ENCODE data around the gene ANLN. TPM values are rescaled to one million over a fixed set of nuclear protein-coding genes. Genes with fewer than 3 reads are reported as not detected.

The ANLN gene
- total RNA-seq, 1 experiment from 2014 or later, result 238 TPM

DNA sequence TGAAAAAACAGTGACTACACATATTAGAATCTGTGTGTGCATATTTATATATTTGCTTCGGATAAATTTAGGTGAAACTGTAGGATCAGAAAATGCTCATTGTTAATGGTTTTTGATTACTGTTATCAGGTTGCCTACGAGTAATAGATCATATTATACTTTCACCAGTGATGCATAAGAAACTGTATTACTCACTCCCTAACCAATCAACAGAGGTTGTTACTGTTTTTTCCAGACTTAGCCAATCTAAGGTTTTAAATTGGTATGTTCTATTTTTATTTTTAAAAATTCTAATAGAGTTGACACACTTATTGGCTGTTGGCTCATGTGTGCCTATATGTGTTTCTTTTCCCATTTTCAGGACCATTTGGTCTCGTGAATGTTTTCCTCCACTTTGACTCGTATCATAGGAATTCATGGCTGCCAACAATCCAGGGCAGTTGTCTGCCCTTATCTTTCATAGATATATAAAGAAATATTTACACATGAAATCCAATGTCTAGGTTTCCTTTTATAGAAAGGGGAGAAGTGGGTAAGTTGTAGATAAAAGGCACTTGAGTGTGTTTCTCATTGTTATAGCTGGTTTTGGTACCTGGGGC, 59.2 kb downstream of the ANLN start:
- H3K27ac ChIP-seq (ENCODE audit: low read length), result no peak overlapping the region; the same call in none of the 2 replicates
- in situ Hi-C loops (cut with HindIII; ENCODE audit: low pct_unique_long_range_greater_than_20kb, low sequenced_read_pairs), result no loop called here

DNA sequence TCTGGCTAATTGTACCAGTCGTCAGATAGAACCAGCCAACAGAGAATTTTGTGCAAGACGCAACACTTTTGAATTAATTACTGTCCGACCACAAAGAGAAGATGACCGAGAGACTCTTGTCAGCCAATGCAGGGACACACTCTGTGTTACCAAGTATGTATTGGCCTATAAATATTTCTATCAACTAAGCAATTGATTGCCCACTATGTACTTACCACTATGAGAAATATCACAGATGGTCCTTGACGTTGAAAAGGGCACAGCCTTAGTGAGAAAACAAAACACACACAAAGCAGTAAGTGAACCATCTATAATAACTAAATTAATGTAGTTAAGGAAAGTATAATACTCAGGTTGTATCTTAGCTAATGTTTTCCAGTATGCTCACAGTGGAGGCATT, 60.0 kb downstream of the ANLN start:
- CTCF ChIA-PET, result interaction anchor here (0.5 kb wide), 1 partner anchor 13 kb away, joined by 3 read pairs; no protein-coding TSS in a partner anchor
- DNase-seq (ENCODE audit: low read depth, low spot score), result no peak
- Histone ChIP-seq H3K36me3 (ENCODE audit: control insufficient read depth, insufficient read depth, low read length) (peaks cover 89% of the 10 kb centered on the region), H3K9me3 (ENCODE audit: control insufficient read depth, insufficient read depth, low read depth, low read length) (no peaks in the 10 kb centered on the region), H3K4me3 (ENCODE audit: low read depth in 2 of 2, low read length in 2 of 2) (no peak overlapping the region), H3K27me3 (ENCODE audit: control insufficient read depth, insufficient read depth, low read length) (no peaks in the 10 kb centered on the region), H3K27ac (ENCODE audit: low read length) (peak overlapping the region; percentile 12; the same call in 1 of the 2 replicates), H3K4me1 (ENCODE audit: control insufficient read depth, insufficient read depth, low read length) (peaks cover 13% of the 10 kb centered on the region; the same call in 1 of the 2 replicates)
- in situ Hi-C loops (cut with HindIII; ENCODE audit: low pct_unique_long_range_greater_than_20kb, low sequenced_read_pairs), result no loop called here
- POLR2A ChIA-PET, result interaction anchor here (0.6 kb wide), 2 partner anchors 12 to 58 kb away, joined by 7 read pairs; no protein-coding TSS in a partner anchor
- TF ChIP-seq, protein P1, sequence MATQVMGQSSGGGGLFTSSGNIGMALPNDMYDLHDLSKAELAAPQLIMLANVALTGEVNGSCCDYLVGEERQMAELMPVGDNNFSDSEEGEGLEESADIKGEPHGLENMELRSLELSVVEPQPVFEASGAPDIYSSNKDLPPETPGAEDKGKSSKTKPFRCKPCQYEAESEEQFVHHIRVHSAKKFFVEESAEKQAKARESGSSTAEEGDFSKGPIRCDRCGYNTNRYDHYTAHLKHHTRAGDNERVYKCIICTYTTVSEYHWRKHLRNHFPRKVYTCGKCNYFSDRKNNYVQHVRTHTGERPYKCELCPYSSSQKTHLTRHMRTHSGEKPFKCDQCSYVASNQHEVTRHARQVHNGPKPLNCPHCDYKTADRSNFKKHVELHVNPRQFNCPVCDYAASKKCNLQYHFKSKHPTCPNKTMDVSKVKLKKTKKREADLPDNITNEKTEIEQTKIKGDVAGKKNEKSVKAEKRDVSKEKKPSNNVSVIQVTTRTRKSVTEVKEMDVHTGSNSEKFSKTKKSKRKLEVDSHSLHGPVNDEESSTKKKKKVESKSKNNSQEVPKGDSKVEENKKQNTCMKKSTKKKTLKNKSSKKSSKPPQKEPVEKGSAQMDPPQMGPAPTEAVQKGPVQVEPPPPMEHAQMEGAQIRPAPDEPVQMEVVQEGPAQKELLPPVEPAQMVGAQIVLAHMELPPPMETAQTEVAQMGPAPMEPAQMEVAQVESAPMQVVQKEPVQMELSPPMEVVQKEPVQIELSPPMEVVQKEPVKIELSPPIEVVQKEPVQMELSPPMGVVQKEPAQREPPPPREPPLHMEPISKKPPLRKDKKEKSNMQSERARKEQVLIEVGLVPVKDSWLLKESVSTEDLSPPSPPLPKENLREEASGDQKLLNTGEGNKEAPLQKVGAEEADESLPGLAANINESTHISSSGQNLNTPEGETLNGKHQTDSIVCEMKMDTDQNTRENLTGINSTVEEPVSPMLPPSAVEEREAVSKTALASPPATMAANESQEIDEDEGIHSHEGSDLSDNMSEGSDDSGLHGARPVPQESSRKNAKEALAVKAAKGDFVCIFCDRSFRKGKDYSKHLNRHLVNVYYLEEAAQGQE (IDR thresholded peaks at IDR 0.05; ENCODE audit: insufficient read depth in 1 of 2, low read depth in 2 of 2, low read length in 1 of 2), result no peak
- TF ChIP-seq POLR2AphosphoS5 (IDR thresholded peaks at IDR 0.05; ENCODE audit: low read depth, low read length) (no peak), TCF7L2 (IDR thresholded peaks at IDR 0.05; ENCODE audit: low read depth, low read length) (no peak), SIN3A (IDR thresholded peaks at IDR 0.05; ENCODE audit: borderline replicate concordance, insufficient read depth, low read depth, low read length) (no peak)
- TF ChIP-seq, protein P2, sequence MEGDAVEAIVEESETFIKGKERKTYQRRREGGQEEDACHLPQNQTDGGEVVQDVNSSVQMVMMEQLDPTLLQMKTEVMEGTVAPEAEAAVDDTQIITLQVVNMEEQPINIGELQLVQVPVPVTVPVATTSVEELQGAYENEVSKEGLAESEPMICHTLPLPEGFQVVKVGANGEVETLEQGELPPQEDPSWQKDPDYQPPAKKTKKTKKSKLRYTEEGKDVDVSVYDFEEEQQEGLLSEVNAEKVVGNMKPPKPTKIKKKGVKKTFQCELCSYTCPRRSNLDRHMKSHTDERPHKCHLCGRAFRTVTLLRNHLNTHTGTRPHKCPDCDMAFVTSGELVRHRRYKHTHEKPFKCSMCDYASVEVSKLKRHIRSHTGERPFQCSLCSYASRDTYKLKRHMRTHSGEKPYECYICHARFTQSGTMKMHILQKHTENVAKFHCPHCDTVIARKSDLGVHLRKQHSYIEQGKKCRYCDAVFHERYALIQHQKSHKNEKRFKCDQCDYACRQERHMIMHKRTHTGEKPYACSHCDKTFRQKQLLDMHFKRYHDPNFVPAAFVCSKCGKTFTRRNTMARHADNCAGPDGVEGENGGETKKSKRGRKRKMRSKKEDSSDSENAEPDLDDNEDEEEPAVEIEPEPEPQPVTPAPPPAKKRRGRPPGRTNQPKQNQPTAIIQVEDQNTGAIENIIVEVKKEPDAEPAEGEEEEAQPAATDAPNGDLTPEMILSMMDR (IDR thresholded peaks at IDR 0.05), result no peak
- no peak for ATAC-seq
- no TSS peak for BruUV-seq (replicated peaks)
- intact Hi-C loops (cut with micrococcal nuclease; ENCODE audit: unreplicated experiment), result no loop called here

More for the DNA sequence above, 59.2 kb downstream of the ANLN start:
- BruUV-seq (replicated peaks), result no TSS peak
- Histone ChIP-seq H3K9me3 (ENCODE audit: control insufficient read depth, insufficient read depth, low read depth, low read length) (no peaks in the 10 kb centered on the region), H3K27me3 (ENCODE audit: control insufficient read depth, insufficient read depth, low read length) (no peaks in the 10 kb centered on the region), H3K4me1 (ENCODE audit: control insufficient read depth, insufficient read depth, low read length) (peaks cover 13% of the 10 kb centered on the region; the same call in 1 of the 2 replicates), H3K4me3 (ENCODE audit: low read depth in 2 of 2, low read length in 2 of 2) (no peak overlapping the region), H3K36me3 (ENCODE audit: control insufficient read depth, insufficient read depth, low read length) (peaks cover 89% of the 10 kb centered on the region)
- TF ChIP-seq POLR2AphosphoS5 (IDR thresholded peaks at IDR 0.05; ENCODE audit: low read depth, low read length), result no peak
- TF ChIP-seq, protein P1 (IDR thresholded peaks at IDR 0.05; ENCODE audit: insufficient read depth in 1 of 2, low read depth in 2 of 2, low read length in 1 of 2), result no peak
- TF ChIP-seq, protein P2 (IDR thresholded peaks at IDR 0.05), result no peak
- TF ChIP-seq TCF7L2 (IDR thresholded peaks at IDR 0.05; ENCODE audit: low read depth, low read length), result no peak
- no peak for TF ChIP-seq SIN3A (IDR thresholded peaks at IDR 0.05; ENCODE audit: borderline replicate concordance, insufficient read depth, low read depth, low read length)
- ChIA-PET CTCF (no interaction called here), POLR2A (interaction anchor here (0.6 kb wide), 1 partner anchor 11 kb away, joined by 7 read pairs; no protein-coding TSS in a partner anchor)
- intact Hi-C loops (cut with micrococcal nuclease; ENCODE audit: unreplicated experiment), result no loop called here
- DNase-seq (ENCODE audit: low read depth, low spot score) (no peak), ATAC-seq (no peak)

Measured in Panc1 (cell line).